Measurements from ENCODE around the gene EOMES.
A peak's percentile ranks its signal among the peaks of the same experiment; 100 is the strongest.
"Not testable (repeated sequence)": the region's sequence is repeated elsewhere in the genome, so short reads cannot be mapped to it uniquely, and the experiment has no call there.

The EOMES gene

DNA sequence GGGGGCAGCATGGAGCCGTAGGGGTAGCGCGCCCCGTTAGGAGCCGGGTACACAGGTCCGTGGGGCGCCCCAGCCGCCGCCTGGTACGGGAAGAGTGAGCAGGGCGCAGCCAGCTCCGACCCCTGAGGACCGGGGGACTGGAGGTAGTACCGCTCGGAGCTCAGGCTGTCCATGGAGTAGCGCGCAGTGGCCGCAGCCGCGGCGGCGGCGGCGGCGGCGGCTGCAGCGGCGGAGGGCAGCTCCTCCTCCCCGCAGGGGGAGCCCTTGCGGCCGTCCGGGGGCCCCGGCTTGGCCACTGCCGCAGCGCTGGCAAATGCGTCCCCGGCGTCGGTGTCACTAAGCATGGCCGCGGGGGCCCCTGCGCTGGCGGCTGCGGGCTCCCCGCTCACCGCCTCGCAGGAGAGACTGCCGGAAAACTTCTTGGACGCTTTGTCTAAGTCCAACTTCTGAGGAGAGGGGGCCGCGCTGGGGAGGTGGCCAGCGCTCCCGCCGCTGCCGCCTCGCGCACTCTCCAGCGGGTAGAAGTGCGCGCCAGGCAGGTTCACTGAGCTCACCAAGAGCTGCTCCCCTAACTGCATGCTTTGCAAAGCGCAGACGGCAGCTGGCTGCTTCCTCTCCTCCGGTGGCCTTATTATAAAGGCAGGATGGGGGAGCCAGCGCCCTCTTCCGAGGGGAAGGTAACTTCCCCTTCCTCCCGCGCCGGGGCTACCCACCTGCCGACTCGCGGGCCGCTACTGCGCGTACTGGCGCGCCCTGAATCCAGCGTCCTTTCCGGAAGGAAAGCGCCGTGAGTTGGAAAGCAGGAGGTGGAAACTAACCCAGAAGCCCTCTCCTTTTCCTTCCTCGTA lies at the start of gene EOMES:
Gene EOMES (minus strand): TSS at position 607 of the 848 bp plus-strand sequence. CDS start 29 bp downstream, at position 578.
- peak; percentile 17 to 84 (median 84) for DNase-seq

DNA sequence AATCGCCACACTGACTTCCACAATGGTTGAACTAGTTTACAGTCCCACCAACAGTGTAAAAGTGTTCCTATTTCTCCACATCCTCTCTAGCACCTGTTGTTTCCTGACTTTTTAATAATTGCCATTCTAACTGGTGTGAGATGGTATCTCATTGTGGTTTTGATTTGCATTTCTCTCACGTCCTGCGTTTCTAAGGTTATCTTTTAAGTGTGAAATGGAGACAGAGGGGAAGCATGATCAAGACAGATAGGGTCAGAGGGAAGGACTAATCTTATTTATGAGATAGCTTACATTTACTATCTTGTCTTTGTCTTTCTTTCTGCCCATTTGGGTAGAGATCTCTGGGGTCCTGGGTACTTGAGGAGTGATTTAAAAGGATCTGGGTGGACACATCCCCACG lies 48.3 kb upstream of the EOMES start:
- DNase-seq, result not testable (repeated sequence)

DNA sequence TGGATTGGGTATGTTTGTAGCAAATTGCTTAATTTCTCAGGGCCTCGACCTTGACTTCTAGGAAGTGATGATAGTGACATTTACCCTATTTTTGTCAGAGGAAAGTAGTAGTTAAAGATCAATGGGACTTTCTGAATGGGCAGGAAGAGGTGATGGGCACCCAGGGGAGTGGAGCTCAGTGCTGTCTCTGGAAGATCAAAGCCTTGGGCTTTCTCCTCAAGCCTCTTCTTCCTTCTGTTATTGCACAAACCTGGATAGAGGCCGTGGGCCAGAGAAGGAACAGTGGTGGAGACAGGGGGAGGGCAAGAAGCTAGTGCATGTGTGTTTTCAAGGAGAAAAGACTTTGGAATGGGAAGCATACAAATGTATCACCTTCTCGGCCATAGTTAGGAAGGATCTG lies 44.9 kb upstream of the EOMES start:
- DNase-seq, result no peak

DNA sequence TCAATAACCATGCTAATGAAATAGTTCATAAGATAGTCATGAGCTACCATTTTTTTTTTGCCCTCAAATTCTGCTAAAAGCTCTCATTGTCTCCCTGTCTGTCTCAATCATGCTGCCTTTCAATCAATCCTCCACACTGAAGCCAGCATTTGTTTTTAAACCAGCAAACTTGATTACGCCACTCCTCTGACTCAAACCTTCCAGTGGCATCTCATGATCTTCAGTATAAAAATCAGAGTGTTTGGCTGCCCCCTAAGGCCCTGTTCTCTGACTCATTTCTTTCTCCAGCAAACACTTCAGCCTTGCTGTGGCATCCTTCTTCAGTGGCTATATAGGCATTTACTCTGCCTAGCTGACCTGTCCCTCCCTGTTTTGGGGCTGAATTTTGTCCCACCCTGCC lies 36.0 kb upstream of the EOMES start:
- no peak for DNase-seq

DNA sequence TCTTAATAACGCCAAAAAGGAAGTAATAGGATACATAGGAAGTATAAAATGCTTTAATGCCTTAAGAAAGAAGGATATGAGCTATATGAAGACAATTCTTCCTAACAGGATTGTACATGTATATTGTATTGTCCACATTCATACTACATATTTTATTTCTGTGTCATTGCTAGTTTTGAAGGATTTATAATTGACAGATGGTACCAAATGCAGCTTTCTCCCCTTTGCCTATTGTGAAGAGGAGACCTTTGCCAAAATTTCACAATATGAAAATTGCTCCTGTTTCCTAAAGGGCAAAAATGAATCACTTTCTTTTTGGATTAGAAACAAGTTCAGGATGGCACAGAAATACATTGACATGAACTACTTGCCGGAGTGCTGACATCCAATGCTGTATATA lies 34.8 kb upstream of the EOMES start:
- DNase-seq, result no peak

DNA sequence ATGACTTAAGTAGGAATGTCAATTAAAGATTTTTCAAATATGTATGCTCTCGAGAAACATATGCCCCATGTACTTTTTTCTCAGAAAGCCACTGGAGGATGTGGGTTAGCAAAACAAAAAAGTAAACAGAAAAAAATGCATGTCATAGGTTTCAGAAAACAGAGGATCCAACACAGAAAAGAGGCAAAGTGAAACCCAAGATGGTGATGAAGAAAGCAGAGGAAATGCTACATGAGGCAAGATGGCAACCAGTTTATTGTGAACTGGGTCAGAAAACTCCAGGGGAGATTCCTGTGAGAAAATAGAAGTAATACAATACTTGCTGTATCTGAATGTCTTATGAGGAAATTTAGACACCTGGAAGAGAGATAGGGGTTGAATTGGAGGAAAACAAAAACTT lies 30.8 kb upstream of the EOMES start:
- no peak for DNase-seq

DNA sequence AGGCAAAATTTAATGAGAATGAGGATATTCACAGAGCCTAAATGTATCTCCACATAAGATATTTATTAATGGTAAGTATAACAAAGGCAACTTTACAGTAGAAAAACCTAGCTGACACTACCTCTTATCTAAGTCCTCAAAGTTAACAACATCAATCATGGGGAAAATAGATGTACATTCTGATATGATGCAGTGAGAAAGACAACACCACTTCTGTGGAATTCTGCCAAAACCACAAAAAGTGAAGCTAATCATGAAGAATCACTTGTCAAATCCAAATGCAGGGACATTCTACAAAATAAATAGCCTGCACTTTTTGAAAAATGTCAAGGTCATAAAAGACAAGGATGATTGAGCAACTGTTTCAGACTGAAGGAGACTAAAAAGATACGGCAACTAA lies 27.5 kb upstream of the EOMES start:
- no peak for DNase-seq

DNA sequence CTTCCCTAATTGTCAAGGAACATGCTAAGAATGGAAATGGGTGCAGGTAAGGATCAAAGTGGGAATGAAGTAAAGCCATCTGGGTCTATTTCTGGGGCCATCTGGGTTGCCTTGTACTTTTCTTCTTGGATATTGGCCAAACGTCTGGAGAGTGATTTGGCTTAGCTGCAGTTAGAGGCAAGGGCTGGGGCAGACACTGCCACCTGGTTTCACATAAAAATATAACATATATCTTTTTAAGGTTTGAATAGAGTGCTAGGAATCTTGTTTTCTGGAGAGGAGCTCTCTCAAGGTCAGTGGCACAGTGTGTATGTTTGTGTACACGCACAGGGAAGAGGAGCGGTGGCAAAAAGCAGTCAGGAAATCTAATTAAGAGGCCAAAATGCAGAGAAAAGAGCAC lies 24.7 kb upstream of the EOMES start:
- DNase-seq, result no peak

DNA sequence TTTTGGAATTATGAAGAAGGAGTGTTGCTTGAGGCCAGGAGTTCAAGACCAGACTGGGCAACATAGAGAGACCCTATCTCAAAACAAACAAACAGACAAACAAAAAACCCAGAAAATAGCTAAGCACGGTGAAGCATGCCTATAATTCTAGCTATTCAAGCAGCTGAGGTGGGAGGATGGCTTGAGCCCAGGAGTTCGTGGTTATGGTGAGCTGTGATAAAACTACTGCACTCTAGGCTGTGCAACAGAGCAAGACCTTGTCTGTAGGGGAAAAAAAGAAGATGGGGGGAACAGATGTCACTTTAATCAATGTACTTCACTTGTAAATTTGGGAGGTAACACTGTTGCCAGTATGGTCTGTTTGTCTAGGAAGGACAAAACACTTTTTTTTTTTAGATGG lies 18.7 kb upstream of the EOMES start:
- no peak for DNase-seq

DNA sequence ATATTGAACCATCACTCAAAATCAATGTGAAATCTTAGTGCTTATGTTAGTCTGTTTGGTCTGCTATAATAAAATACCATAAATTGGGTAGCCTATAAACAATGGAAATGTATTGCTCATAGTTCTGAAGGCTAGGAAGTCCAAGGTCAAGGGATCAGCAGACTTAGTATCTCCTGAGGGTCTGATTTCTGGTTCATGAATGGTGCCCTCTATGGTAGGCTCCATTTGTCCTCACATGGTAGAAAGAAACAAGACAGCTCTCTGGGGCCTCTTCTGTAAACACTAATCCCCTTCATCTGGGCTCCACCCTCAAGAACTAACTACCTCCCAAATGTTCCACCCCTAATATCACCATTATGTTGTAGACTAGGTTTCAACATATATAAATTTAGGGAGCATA lies 15.0 kb upstream of the EOMES start:
- DNase-seq, result no peak

DNA sequence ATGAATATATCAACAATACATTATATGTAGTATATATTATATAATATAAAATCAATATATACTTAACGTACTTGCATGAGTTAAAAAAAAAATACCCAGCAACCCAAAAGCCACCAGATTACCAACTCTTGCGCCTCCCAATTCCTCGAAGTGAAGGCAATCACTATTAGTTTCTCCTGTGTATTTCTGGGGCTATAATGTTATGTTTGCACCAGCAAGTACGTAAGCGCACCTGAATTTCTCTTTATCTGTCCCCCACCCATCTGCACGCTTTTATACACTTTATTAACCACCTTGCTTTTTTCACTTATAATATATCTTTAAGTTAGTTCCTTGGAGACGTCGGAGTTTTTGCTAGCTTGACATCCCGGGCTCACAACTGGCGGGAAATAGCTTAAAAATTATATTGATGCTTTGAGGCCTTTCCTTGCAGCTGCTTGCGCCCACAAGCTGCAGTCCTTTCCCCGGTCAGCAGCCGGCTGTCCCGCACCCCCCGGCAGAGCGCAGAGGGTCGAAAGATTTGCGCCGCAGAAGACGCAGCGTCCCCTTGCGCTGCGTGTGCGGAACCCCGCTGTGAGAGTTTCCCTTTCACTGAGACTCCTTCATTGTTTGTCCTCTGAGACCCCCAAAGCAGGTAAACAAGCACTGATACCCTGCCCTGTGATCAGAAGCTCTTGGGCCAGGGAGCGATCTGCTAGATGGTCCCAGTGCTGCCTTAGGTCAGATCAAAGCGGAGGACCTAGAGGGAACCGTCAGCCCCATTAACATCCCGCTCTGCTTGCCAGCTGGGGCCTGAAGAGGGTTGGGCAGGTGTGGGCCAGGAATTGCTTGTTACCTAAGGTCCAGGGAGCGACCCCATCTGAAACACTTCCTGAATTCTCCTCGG lies 8.9 kb upstream of the EOMES start:
- DNase-seq, result no peak

DNA sequence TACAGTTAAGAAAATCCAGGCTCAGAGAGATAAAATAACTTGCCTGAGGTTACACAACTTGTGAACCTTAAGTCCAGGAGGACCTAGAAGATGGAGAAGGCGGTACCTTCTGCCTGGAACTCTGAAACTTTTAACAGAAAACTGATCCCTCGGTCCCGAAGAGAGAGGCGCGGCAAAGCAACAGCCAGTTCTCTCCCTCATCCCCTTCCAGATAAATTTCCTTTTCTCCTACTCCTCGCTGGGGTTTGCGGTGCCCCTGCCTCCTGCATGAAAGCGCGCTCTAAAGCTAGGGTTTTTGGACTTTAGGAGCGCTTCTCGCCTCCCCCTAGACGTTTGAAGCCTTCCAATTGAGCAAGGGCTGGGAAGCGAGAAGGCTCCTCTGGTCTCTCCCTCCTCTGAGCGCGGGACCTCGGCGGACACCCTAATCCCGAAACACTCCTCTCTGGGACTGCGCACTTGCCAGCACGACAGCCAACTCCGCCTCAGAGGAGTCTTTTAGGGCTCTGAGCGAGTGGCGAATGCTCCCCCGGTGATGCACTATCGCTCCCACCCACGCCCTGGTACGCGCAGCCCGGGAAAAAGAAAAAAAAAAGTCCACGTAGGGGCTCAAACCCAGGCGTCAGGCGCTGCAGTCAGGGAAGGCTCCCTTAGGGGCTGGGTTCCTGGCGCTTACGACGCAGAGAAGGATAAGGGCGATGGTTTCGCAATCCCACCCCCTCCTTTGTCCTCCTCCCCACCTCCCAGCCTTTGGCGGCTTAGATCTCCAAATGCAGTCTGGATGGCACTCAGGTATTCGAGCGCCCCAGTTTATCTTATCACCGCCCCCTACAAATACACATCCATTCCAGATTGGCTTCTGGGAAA lies 7.9 kb upstream of the EOMES start:
- DNase-seq, result no peak

DNA sequence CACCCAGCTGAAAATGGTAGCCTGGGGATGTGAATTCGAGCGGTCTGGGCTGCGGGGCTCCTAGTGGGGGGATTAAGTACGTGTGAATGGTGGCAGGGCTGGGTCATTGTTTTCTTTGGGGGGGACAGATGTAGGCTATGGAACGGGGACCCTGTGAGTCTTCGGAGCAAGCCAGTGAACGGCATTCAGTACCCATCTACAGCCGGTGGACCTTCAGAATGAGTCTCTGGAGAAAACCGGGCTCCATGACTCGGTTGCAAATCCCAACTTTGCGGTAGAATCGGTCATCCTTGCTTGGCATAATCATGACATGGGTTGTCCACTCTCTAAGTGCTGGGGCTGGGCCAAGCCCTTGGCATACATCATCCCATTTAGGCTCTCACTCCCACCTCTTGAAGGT lies 7.2 kb upstream of the EOMES start:
- no peak for DNase-seq

DNA sequence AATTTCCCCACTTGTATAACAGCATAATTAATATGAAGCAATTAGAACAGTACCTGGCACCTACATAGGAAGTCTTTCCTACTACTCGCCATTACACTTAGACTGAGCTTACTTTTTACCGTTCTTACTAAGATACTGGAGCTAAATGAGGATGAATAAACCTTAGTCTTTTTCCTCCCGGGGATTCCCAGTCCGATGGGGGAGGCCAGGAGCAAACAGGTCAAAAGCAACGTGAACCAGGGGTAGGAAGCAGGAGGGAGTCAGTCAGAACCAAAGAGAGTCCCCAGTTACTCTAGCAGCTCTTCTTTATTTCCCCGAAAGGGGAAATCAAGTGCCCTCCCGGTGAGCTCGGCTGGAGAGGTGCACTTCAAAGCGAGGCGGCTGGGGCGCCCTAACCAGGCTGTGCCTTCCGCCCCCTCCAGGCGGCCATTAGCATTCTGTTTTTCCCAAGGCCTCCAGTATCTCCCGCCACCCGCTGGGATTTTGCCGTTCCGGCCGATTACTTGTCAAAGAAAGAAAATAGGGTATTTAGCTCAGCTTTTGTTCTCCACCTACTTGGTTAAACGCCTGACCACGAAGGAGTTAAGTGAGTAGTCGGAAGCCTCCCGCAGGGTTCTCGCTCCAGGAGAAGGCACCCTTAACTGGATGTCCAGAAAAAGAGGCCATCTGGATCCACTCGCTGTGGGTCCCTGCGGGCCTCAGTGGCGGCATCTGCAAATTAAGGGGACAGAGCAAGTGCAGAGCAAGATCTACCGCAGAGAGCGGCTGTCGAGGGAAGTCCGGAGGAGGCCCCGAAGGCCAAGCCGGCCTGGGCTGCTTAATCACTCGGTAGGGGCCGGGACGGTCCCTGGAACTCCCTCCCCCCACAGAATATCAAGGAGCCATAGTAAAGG lies 6.3 kb upstream of the EOMES start:
- DNase-seq, result peak; percentile 53 to 83 (median 58)

DNA sequence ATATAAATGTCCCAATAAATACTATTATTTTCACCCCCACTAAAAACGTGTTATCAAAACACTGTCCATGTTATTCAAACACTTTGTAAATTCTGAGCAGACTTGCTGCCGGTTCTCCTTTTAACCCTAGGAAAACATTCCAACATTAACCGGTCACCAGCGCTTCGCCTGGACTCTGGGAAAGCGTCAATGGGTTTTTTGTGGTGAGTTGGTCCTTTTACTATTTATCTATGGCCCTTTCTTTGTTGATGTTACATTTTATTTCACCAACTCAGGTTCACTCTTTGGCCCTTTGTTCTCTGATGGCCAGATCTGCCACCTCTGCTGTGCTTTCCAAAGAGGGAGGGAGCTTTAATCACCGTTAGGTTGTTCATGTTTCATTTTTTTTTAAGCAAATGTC lies 4.1 kb upstream of the EOMES start:
- no peak for DNase-seq

DNA sequence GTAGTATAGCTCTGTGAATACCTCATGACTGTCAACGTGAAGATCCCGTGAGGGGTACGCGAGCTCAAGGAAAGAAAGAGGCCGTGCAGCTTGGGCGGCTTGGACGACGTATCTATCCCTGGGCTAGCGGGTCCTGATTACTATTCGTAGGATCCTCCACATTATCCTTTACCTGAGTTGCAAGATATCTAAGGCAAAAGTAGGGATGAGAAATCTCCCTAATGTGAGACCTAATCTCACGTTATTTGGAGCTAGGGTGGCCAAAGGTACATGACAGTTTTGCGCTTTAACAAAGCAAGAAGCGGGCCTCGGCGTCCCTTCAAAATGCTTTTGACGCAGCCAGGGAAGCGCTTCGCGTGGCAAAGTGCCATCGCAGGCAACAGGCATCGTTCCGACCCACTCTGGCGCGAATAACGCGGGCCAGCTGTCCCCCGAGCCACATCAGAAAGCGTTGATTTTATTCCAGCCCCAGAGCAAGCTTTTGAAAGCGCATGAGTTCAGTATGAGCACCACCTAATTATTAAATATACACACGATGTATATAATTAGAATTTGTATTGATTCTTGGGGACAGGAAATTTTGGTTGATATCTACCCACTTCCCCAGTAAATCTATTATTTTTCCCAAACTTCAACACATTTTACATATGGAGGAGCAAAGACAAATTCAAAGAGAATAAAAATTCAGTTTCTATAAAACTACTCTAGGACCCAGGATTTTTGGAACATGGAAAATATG lies 2.5 kb upstream of the EOMES start:
- DNase-seq, result no peak

DNA sequence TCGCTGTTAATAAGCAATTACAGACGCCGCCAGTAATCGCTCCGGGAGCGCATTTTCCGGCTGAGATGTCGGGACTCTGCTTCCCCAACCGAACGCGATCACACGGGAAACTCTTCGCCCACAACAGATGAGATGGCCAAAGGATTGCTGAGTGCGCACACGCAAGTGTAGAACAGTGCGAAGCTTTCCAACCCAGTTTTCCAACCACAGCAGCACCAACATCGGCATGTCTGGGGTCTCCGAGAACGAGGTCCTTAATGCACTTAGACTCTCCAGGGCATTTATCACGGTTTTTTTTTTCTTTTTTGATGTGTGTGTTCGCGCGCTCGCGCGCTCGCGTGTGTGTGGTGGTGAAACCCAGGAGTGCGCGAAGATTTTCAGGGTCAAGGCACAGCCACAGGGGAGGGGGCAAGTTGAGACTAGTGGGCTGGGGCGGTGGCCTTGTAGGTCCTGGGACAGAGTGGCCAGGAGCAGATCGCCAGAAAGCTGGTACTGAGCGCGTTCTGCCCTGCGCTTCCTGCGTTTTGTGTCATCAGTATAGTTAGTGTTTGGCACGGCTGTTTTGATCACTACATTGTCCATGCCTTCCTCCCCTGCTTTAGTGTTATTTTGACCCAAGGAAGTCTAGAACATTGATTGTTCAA lies 1.8 kb upstream of the EOMES start:
- DNase-seq, result no peak

DNA sequence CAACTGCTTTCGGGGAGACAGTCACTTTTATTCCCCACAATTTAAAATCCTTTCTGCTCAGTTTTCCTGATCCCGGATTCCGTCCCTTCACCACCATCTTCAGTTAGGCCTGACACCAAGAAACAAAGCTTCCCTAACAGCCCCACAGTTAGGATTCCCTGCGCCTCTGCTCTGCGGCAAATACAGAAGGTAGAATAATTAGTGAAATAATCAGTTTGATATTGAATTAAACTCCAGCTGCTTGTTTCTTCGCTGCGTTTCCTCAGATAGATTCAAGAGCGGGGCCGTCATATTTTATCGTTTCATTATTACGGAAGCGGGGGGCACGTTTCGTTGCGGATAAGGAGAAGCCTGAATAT lies 1.3 kb upstream of the EOMES start:
- no peak for DNase-seq

DNA sequence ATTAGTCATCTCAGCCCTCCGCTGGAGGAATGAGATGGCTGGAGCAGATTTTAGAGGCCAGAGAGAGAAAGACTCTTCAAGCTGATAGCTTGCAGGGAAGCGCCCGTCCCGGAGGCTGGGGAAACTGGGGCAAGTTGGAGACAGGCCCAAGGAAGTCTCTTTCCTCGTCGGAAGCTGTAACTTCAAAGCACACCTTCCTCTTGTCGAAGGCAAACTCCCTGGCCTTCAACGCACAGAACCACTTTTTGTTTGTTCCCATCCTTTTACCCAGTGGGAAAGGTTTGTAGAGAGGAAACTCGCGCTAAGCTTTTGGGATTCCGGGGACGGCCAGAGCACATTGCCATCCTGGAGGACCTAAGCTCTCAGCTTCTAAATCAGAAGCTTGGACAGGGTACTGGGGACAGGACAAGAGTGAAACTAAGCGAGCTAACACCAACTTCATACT lies 900 bp upstream of the EOMES start:
- no peak for DNase-seq

DNA sequence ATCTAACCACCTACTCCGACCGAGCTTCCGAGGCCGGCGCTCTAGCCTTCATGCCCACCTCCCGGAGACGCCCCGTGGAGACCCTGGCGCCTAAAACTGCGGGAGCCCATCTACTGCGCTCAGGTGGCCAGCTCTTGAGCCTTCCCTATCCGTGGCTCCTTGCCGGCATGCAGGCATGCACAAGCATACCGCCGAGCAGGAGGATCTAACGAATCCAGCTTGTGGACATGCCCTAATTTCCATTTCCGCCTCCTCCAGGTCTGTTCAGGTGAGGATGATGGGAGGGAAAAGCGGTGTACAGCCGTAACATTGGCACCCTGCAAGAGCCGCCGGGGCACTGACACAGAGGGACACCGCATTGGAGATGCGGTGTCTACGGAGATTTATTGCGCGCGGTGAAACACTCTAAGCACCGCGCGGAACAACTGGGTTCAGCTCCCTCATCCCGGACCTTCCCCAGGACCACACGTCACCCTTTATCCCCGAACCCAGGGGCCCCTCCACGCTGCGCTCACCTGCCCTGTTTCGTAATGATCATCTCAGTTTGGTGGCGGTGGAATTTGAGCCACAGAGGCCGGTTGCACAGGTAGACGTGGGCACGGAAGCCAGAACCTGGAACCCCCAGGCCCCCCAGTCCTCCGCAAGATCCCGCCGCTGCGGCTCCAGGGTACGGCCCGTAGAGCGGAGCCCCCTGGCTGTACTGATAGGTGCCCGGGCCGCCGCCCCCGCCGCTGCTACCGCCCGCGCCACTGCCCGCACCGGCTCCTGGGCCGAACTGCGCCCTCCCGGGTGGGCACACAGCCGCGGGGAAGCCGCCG lies 1.0 kb downstream of the EOMES start:
- peak in 2 of 3 experiments; percentile 66 to 77 for DNase-seq
